Endometrium (tissue), 2 donors: ENCODE measurements around the gene MAPK10.
"Not testable (repeated sequence)": the region's sequence is repeated elsewhere in the genome, so short reads cannot be mapped to it uniquely, and the experiment has no call there.

ENCODE experiments used
- FAIRE-seq: peaks from 2 replicates; lab custom pipeline; 2012; peaks lifted over from hg19 to GRCh38; lab: Jason Lieb, UNC
- donor health status: control.
- donor health status: control.

Gene MAPK10

DNA sequence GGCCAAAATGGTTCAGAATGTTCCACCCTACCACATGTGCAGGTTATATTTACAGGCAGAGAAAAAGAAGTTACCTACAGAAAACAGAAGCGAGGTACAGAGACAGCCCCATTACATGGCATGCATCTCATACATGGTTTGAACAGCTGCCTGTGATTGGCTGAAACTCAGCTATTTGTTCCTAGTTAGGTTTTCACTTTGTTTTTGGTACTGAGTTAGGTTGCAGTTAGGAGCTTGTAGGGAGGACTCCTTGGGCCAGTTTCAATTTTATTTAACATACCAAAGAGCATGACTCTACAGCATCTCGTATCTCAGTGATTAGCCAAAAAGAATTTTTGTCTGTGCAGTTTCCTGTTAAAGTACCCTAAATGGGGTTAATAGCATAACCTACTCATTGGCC lies 392.0 kb downstream of the MAPK10 start:
- no peak for FAIRE-seq

DNA sequence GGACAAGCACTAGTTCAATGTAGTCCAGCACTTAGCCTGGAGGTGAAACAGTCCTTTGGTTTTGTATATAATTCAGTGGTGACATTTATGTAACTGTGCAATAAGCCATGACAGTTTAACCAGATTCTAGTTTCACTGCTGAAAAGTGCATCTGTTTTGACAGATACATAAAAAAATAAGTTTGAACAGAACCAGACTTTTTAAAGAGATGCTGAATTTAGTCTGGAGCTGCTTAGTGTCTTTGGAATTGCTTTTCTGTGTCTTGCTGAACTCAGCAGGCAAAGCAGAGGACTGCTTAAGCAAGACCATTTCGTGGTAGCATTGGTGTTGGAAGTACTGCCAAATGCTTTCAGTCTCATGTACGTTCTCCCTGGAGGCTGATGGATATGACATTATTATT lies 393.5 kb downstream of the MAPK10 start:
- peak; percentile 39 for FAIRE-seq

DNA sequence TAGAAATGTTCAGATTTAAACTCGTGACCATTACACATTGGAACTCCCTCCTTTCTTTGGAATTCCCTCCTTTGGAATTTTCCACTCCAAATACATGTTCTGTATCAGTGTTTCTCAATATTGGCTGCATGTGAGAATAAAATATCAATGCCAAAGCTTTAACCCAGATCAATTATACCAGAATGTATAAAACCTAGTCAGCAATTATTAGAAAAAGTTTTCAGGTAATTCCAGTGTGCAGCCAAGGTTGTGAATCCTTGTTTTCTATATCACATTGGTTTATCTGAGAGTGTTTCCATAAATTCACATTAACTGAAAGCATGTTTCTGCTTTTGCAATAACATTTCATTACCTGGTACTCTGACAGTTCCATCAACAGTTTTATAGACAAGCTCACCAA lies 394.3 kb downstream of the MAPK10 start:
- FAIRE-seq: no peak

DNA sequence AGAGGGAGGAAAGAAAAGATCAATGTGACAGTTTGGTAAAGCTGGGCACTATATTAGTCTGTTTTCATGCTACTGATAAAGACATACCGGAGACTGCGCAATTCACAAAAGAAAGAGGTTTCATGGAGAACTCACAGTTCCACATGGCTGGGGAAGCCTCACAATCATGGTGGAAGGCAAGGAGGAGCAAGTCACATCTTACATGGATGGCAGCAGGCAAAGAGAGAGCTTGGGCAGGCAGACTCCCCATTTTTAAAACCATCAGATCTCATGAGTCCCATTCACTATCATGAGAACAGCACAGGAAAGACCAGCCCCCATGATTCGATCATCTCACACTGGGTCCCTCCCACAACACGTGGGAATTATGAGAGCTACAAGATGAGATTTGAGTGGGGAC lies 394.8 kb downstream of the MAPK10 start:
- not testable (repeated sequence) for FAIRE-seq

DNA sequence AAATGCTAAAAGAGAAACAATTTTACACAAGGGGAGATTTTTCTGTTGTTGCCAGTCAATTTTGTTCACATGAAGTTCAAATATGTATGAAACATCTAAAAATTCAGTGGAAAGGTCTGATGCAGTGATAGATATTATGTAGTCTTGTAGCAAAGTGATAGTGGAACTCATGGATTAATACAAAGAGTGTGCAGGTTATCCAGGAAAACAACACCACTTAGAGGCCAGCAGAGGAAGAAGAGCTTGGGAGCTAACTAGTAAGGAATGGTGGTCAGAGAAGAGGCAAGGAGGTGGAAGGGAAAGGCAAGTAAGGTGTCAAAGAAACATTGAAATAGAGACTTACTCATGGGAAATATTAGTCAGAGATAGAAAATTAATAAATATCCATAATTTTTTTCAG lies 395.6 kb downstream of the MAPK10 start:
- no peak for FAIRE-seq

DNA sequence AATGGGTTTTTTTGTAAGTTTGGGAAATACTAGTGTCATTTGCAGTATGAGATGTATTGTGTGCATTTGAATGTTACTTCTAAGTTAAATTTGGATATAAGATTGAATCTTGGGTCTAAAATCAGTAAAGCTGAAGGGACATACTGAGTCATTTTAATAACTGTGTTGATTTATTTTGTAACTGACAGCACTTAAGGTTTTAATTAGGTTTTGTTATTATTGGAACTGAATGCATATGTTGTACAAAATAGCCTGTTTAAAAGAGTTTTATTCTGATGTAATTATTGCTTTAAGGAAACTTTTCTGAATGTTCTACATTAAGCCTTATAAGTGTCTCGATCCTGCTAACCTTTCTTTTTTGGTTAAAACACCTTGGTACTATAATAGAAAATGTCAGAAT lies 396.6 kb downstream of the MAPK10 start:
- no peak for FAIRE-seq

DNA sequence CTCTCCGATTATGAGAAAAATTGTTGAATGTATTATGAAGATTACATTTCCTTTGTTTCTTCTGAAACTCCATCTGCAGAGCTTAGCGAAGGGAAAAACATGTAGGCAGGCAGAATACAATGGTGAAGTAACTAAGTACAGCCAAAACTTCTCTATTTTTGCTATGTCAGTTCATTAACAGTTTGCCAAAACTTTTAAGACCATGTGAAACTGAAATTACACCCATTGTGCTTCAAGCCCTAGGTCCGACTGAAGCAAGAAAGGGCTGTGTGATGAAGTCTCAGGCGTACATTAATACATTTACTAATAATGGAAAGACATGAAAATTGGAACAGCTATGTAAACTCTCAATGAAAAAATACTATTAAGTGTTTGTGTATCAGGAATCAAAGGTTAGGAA lies 398.0 kb downstream of the MAPK10 start:
- no peak for FAIRE-seq

DNA sequence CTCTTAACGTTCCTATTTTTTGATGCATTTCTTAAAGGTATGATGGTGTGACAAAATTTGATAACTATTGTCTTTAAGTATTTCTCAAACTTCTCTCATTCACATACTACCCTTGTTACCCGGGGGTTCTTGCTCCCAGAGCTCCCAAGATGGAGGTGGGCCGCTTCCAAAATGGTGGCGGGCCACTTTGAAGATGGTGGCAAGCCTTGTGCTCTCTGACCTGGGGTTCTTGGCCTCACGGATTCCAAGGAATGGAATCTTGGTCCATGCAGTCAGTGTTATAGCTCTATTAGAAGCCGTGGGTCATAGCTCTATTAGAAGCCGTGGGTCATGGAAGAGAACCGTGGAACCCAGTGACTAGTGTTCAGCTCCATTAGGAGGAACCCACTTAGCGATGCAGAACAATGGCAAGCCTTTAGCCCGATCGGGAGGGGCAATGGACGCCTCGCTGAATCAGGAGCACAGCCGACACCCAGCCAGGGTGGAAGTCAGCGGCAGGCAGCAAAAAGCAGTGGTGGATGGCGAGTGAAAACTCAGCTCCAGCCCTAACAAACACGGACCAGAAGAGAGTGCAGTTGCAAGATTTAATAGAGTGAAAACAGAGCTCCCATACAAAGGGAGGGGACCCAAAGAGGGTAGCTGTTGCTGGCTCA lies 403.4 kb downstream of the MAPK10 start:
- FAIRE-seq: no peak

DNA sequence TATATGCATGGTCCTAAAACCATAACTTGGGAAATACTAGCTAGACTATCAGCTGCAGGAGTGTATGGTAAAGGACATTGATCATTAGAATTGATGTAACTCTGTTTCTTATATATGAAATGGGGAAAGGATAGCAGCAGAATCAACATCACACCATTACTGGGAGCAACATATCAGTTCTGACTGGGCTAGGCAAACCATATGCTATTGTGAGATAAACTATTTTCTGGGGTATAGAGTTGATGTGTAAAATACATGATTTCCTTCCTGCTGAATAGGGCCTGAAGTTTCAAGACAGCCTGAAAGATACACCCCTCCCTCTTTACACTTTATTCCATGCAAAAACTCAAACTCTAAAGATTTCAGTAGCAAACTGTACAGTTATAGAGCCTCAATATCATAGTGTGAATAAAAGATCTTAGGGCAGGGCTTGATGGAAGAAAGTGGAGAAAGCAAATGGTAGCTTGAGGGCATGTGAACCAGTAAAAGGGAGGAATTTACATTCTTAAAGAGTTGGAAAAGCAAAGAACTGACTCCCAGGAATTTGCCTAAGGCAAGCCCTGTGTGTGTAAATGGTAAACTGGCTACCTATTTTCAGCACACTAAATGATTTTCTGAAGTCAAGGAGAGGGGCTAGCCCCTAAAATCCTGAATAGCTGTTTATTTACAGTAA lies 404.1 kb downstream of the MAPK10 start:
- FAIRE-seq: no peak

DNA sequence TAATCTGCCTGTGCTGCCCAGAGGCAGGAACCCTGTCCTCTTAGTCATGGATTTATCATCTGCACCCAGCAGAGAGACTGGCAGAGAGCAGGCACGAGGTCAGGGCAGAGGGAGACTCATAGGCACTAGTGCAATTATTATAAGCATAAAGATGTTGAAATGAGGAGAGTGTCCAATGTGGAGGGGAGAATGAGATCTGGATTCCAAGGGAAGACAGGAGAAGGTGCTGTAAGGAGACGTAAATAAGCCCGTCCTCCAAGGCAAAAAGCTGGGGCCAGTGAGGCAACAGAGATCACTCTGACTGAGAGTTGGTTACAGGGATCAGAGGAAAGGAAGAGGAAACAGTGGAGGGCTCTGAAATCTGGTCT lies 406.2 kb downstream of the MAPK10 start:
- no peak for FAIRE-seq

DNA sequence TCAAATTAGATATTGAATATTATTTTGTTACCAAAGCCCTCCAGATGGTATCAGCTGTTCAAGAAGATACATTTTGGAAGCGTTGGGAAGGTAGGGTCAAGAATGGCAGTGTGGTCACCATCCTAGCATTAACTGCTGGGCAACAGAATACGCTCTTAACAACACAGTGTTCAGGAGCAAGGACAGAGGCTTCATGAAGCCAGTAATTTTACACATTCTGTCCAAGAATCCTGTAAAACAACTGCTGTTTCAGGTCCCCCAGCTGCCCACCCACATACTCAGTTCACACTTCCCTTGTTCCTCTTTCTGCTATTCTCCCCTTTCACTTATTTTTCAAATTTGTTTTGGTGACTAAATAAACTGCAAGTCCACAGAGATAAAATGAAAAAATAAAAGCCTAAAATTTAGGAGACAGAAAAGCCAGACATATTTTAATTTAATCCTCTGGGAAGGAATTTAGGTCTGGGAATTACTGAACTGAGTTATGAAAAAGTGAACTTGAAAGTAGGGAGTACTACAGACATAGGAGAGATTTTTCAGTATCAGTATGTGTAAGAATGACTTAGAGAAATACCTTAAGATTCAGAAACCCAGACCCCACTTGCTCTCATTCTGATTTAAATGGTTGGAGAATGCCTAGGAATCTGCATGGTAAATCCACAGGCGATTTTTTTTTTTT lies 406.7 kb downstream of the MAPK10 start:
- FAIRE-seq: no peak

DNA sequence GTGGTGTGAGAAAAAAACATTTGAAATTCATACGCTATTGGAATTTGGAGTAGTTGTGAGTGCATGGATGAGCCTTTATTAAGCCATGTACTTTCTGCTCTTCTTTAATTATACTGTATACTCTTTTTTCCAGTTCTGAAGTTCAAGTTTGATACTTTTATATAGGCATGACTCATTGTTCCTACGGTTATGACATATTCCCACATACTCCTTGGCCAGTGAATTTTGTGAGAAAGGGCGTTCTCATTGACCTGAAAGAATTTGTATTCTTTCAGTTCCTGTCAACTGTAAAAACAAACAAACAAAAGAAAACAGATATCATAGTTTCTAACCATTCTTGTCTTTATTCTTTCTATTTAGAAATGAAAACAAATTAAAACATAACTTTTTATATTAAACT lies 407.3 kb downstream of the MAPK10 start:
- FAIRE-seq: peak; percentile 4

DNA sequence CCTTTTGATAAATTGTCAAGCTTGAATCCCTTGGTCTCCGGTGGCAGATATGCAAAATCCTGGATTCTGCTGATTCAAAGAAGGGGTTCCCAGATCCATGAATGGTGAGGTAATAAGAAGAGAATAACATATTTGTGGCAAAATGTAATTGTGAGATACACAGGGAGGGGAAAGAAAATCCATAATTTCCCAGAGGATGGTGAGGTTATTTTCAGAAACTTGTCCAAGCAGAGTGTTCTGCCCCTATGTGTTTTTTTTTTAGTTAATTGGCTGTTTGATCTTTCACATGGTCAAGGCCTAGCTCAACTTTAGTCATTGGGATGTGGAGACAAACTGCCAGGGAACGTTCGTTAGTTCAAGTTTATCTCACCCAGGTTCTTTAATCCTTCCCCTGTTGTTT lies 408.8 kb downstream of the MAPK10 start:
- FAIRE-seq: no peak

DNA sequence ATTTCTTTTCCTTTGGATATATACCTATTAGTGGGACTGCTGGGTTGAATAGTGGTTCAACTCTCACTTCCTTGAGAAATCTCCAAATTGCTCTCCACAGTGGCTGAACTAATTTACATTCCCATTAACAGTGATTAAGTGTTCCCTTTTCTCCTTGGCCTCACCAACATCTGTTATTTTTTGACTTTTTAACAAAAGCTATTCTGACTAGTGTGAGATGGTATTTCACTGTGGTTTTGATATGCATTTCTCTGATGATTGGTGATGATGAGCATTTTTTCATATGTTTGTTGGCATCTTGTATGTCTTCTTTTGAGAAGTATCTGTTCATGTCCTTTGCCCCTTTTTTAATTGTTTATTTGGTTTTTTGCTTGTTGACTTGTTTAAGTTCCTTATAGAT lies 413.0 kb downstream of the MAPK10 start:
- no peak for FAIRE-seq

DNA sequence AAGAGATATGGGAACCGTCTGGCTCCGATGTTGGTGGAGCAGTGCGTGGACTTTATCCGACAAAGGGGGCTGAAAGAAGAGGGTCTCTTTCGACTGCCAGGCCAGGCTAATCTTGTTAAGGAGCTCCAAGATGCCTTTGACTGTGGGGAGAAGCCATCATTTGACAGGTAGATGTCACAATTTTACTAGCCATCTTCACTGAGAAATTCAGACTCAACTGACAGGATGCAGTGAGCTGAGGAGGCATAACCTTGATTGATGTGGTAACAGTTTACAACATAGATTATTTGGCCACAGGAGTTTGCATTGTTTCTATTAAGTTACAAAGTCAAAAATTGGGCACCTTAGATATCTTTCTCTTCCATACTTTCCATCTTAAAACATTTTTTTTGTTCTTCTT lies 417.7 kb downstream of the MAPK10 start:
- FAIRE-seq: no peak

DNA sequence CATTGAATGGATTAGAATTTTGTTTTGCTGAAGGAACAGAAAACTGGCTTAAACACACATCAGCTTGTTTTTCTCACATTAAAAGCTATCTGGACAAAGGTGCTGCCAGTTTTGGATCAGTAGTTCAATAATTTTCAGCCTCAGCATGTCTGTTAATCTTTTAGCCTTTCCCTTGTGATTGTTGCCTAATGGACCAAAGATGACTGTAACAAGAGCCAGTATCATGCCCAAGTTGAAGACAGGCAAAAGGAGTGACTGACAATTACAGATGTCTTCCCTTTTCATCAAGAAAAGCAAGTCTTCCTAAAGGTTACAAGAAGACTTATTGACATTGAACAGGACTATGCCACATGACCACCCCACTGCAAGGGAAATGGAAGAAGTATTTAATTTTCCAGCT lies 419.7 kb downstream of the MAPK10 start:
- no peak for FAIRE-seq
